Mesendoderm (in vitro differentiated cells): ENCODE results near the gene LGR4.
A peak's percentile ranks its signal among the peaks of the same experiment; 100 is the strongest.

Source experiments
- DNase-seq: peaks from one replicate; pipeline ENCODE4 v3.0.0; 2013
- H2AK5ac ChIP-seq: 2 replicates; pipeline ENCODE4 v1.6.1; 2013; ENCODE audit warnings: low read length, inconsistent platforms
- H2BK120ac ChIP-seq: 2 replicates; pipeline ENCODE4 v1.6.1; 2013; ENCODE audit warnings: low read depth, mild to moderate bottlenecking, low read length, moderate library complexity, mixed read lengths
- H2BK15ac ChIP-seq: replicated peaks from 2 replicates; pipeline ENCODE4 v1.6.1; 2013; ENCODE audit warnings: low read depth, mild to moderate bottlenecking, moderate library complexity
- H2BK5ac ChIP-seq: 2 replicates; pipeline ENCODE4 v1.6.1; 2013; ENCODE audit warnings: low read length, inconsistent platforms
- H3K18ac ChIP-seq: 2 replicates; pipeline ENCODE4 v1.6.1; 2013; ENCODE audit warnings: mild to moderate bottlenecking, low read length, mixed read lengths
- H3K23ac ChIP-seq: one replicate; pipeline ENCODE4 v1.6.1; 2013; ENCODE audit warnings: low read length
- H3K27ac ChIP-seq: 2 replicates; pipeline ENCODE4 v1.5.1; 2013; ENCODE audit warnings: low read depth, mild to moderate bottlenecking, inconsistent platforms, low read length, moderate library complexity
- H3K27me3 ChIP-seq: 2 replicates; pipeline ENCODE4 v1.6.1; 2013; ENCODE audit warnings: low read length, control low read depth, mild to moderate bottlenecking, inconsistent platforms; ENCODE audit not compliant: insufficient read depth, poor library complexity
- H3K36me3 ChIP-seq: 2 replicates; pipeline ENCODE4 v1.6.1; 2013; ENCODE audit warnings: low read length, inconsistent platforms; ENCODE audit not compliant: control insufficient read depth, insufficient read depth
- H3K4ac ChIP-seq: one replicate; pipeline ENCODE4 v1.6.1; 2013; ENCODE audit warnings: low read depth, mild to moderate bottlenecking, low read length, moderate library complexity
- H3K4me1 ChIP-seq: 2 replicates; pipeline ENCODE4 v1.6.1; 2013; ENCODE audit warnings: low read depth, low read length, inconsistent platforms; ENCODE audit not compliant: control insufficient read depth
- H3K4me2 ChIP-seq: 2 replicates; pipeline ENCODE4 v1.6.1; 2013; ENCODE audit warnings: low read length
- H3K4me3 ChIP-seq: 2 replicates; pipeline ENCODE4 v1.5.1; 2013; ENCODE audit warnings: mild to moderate bottlenecking, low read length
- H3K56ac ChIP-seq: one replicate; pipeline ENCODE4 v1.6.1; 2013; ENCODE audit warnings: low read length
- H3K79me1 ChIP-seq: 2 replicates; pipeline ENCODE4 v1.6.1; 2013; ENCODE audit warnings: low read length, inconsistent platforms
- H3K79me2 ChIP-seq: 2 replicates; pipeline ENCODE4 v1.6.1; 2013; ENCODE audit warnings: mild to moderate bottlenecking, low read length; ENCODE audit not compliant: control insufficient read depth, insufficient read depth
- H3K9ac ChIP-seq: 2 replicates; pipeline ENCODE4 v1.6.1; 2013; ENCODE audit warnings: low read length, inconsistent platforms
- H4K5ac ChIP-seq: one replicate; pipeline ENCODE4 v1.6.1; 2013; ENCODE audit warnings: low read length
- H4K8ac ChIP-seq: one replicate; pipeline ENCODE4 v1.6.1; 2013; ENCODE audit warnings: low read depth, mild to moderate bottlenecking, control low read depth, low read length, moderate library complexity
- WGBS: extraction: QIAGEN DNeasy Blood & Tissue Kit; methylation state at CpG from one replicate; pipeline ENCODE4 v1.1.7; 2013; ENCODE audit warnings: low lambda C conversion rate, missing lambda C conversion rate; ENCODE audit not compliant: insufficient coverage; ENCODE audit errors: extremely low coverage; 5-methylcytosine and 5-hydroxymethylcytosine counted together

LGR4 gene

GRCh38 chr11:27447288-27448183 is 25.1 kb downstream of the LGR4 start:
- Histone ChIP-seq H3K79me1 (peaks cover 4% of the 10 kb centered on the region), H3K27me3 (no peaks in the 10 kb centered on the region), H3K4me3 (no peak overlapping the region), H2AK5ac (no peak overlapping the region), H3K36me3 (no peaks in the 10 kb centered on the region), H3K27ac (no peak overlapping the region), H3K4ac (no peak overlapping the region), H4K8ac (no peak overlapping the region), H3K79me2 (peaks cover 5% of the 10 kb centered on the region), H3K23ac (no peak overlapping the region), H3K18ac (no peak overlapping the region), H3K9ac (no peak overlapping the region), H2BK120ac (no peak overlapping the region), H3K4me2 (no peak overlapping the region), H2BK5ac (no peak overlapping the region), H3K4me1 (no peaks in the 10 kb centered on the region), H2BK15ac (no peak overlapping the region), H4K5ac (no peak overlapping the region), H3K56ac (no peak overlapping the region)
- no CpG with 5 or more reads among the region's 5 CpGs for WGBS
- DNase-seq, result no peak

DNA sequence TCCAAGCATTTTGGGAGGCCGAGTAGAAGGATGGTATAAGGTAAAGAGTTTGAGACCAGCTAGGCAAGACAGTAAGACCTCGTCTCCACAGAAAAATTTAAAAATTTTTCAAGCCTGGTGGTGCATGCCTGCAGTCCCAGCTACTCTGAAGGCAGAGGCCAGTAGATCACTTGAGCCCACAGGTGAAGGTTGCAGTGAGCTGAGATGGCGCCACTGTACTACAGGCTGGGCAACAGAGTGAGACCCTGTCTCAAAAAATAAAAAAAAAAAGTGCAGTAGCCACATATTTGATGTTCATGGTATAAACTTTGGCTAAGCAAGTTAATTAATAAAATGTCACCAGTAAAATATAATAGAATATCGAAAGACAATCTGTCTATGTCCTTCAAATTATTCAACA is 27.0 kb downstream of the LGR4 start:
- Histone ChIP-seq H2AK5ac (no peak overlapping the region), H3K79me1 (peaks cover 7% of the 10 kb centered on the region), H3K18ac (no peak overlapping the region), H3K79me2 (peaks cover 7% of the 10 kb centered on the region), H2BK120ac (no peak overlapping the region), H3K4me3 (no peak overlapping the region), H3K56ac (no peak overlapping the region), H4K8ac (no peak overlapping the region), H2BK15ac (no peak overlapping the region), H3K4me1 (no peaks in the 10 kb centered on the region), H3K23ac (no peak overlapping the region), H3K9ac (no peak overlapping the region), H3K27ac (no peak overlapping the region), H4K5ac (no peak overlapping the region), H3K4ac (no peak overlapping the region), H3K4me2 (no peak overlapping the region), H2BK5ac (no peak overlapping the region), H3K36me3 (no peaks in the 10 kb centered on the region), H3K27me3 (no peaks in the 10 kb centered on the region)
- DNase-seq, result no peak
- no CpG with 5 or more reads among the region's 4 CpGs for WGBS

- peak; percentile 73 for DNase-seq
- no CpG with 5 or more reads among the region's 2 CpGs for WGBS
- Histone ChIP-seq H3K56ac (no peak overlapping the region), H3K4ac (peak overlapping the region; percentile 10), H3K4me1 (no peaks in the 10 kb centered on the region), H2BK120ac (no peak overlapping the region), H3K4me2 (no peak overlapping the region), H4K8ac (no peak overlapping the region), H3K27ac (no peak overlapping the region), H2BK15ac (no peak overlapping the region), H3K9ac (no peak overlapping the region), H4K5ac (no peak overlapping the region), H3K23ac (no peak overlapping the region), H3K4me3 (no peak overlapping the region), H2BK5ac (no peak overlapping the region), H2AK5ac (no peak overlapping the region), H3K79me1 (peaks cover 9% of the 10 kb centered on the region), H3K27me3 (no peaks in the 10 kb centered on the region), H3K79me2 (peaks cover 8% of the 10 kb centered on the region), H3K36me3 (no peaks in the 10 kb centered on the region), H3K18ac (no peak overlapping the region)
These were observed 27.8 kb downstream of the LGR4 start for GRCh38 chr11:27444801-27445215.

DNA sequence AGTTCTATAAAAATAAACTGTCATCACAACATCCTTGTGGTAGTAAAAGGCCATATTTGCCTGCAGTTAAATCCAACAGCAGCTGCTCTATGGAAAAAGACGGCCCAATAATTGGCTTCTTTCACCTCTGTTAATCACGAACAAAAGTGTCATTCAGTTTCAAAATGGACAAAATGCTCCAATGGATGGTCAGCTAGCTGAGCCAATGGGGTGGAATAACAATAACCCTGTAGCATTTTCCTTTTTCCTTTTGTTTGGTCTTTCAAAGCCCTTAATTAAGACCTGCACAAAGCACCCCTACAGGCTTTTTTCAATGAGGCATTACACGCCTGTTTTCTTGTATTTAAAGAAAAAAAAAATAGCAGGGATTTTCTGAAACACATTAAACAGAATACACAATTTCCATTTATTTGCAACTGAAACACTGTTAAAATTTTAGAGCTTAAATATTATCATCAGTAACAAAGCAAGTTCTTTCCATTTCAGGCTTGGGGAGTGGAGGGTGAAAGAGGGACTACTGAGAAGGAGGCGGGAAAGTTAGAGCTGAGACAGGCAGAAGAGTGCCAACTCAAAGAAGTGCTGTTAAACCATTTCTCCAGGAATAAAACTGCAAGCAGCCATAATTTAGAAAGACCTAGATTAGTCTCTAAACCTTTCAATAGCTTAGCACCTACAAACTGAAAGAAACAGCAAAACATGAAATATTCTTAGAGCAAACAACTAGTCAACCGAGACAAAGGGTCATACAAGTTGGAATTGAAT is 28.7 kb downstream of the LGR4 start:
- H3K9ac ChIP-seq, result no peak overlapping the region
- H3K56ac ChIP-seq, result no peak overlapping the region
- no peaks in the 10 kb centered on the region for H3K36me3 ChIP-seq
- H3K27me3 ChIP-seq, result no peaks in the 10 kb centered on the region
- no peak overlapping the region for H2BK15ac ChIP-seq
- WGBS, result no CpG with 5 or more reads among the region's 5 CpGs
- H3K4me1 ChIP-seq, result no peaks in the 10 kb centered on the region
- no peak overlapping the region for H2AK5ac ChIP-seq
- no peak overlapping the region for H3K4ac ChIP-seq
- no peak overlapping the region for H3K23ac ChIP-seq
- peaks cover 9% of the 10 kb centered on the region for H3K79me1 ChIP-seq
- no peak overlapping the region for H3K4me3 ChIP-seq
- H2BK5ac ChIP-seq, result no peak overlapping the region
- no peak overlapping the region for H3K4me2 ChIP-seq
- no peak overlapping the region for H4K8ac ChIP-seq
- no peak overlapping the region for H3K27ac ChIP-seq
- H3K79me2 ChIP-seq, result peaks cover 7% of the 10 kb centered on the region
- DNase-seq, result no peak
- H4K5ac ChIP-seq, result no peak overlapping the region
- H2BK120ac ChIP-seq, result no peak overlapping the region
- H3K18ac ChIP-seq, result no peak overlapping the region

- H3K36me3 ChIP-seq, result no peaks in the 10 kb centered on the region
- no peak overlapping the region for H2AK5ac ChIP-seq
- H3K79me1 ChIP-seq, result peaks cover 9% of the 10 kb centered on the region
- no peak overlapping the region for H3K18ac ChIP-seq
- no peak overlapping the region for H3K23ac ChIP-seq
- H3K56ac ChIP-seq, result no peak overlapping the region
- H3K4me3 ChIP-seq, result no peak overlapping the region
- no peak overlapping the region for H4K8ac ChIP-seq
- no peak overlapping the region for H2BK120ac ChIP-seq
- WGBS, result no CpG with 5 or more reads among the region's 4 CpGs
- H3K79me2 ChIP-seq, result peaks cover 7% of the 10 kb centered on the region
- no peak overlapping the region for H3K4ac ChIP-seq
- no peak overlapping the region for H3K9ac ChIP-seq
- no peak overlapping the region for H2BK5ac ChIP-seq
- H3K27me3 ChIP-seq, result no peaks in the 10 kb centered on the region
- H2BK15ac ChIP-seq, result no peak overlapping the region
- H3K4me2 ChIP-seq, result no peak overlapping the region
- H4K5ac ChIP-seq, result no peak overlapping the region
- no peak overlapping the region for H3K27ac ChIP-seq
- DNase-seq, result no peak
- H3K4me1 ChIP-seq, result no peaks in the 10 kb centered on the region
These were observed 29.4 kb downstream of the LGR4 start for GRCh38 chr11:27443227-27443626.
